Measurements from ENCODE around the gene NFATC2.

Gene NFATC2

GRCh38 chr20:51562027-51562331 is 19.5 kb upstream of the NFATC2 start (continued):
- no peak for TF ChIP-seq GFI1B (tag by site-specific recombination; IDR thresholded peaks at IDR 0.05)
- no peak for TF ChIP-seq ZNF529 (tag by site-specific recombination; IDR thresholded peaks at IDR 0.05; ENCODE audit: insufficient replicate concordance)
- no peak for TF ChIP-seq ZNF433 (tag by site-specific recombination; IDR thresholded peaks at IDR 0.05; ENCODE audit: low read depth)
- TF ChIP-seq KLF1 (tag by site-specific recombination; IDR thresholded peaks at IDR 0.05) = no peak
- 0 out of 2 replicates have a peak, but pooled peaks have one; percentile 67 for TF ChIP-seq ZNF341 (tag by site-specific recombination; IDR thresholded peaks at IDR 0.05; ENCODE audit: low read depth)
- no peak for TF ChIP-seq HOXC10 (CRISPR knock-in tag; IDR thresholded peaks at IDR 0.05)
- TF ChIP-seq ZNF692 (tag by site-specific recombination; IDR thresholded peaks at IDR 0.05) = peak; percentile 28; the same call in 1 of the 2 replicates
- no peak for TF ChIP-seq ZNF701 (tag by site-specific recombination; IDR thresholded peaks at IDR 0.05)
- TF ChIP-seq MYNN (tag by site-specific recombination; IDR thresholded peaks at IDR 0.05; ENCODE audit: borderline replicate concordance) = no peak
- TF ChIP-seq SP7 (tag by site-specific recombination; IDR thresholded peaks at IDR 0.05) = no peak
- TF ChIP-seq PRDM10 (tag by site-specific recombination; IDR thresholded peaks at IDR 0.05) = peak; percentile 80
- TF ChIP-seq ZNF404 (tag by site-specific recombination; IDR thresholded peaks at IDR 0.05) = no peak
- no peak for TF ChIP-seq YY1 (tag by site-specific recombination; IDR thresholded peaks at IDR 0.05)
- TF ChIP-seq ZBTB20 (tag by site-specific recombination; IDR thresholded peaks at IDR 0.05) = no peak

- H3K9me3 ChIP-seq (ENCODE audit: control insufficient read depth, insufficient read depth, low read depth, low read length) = no peaks in the 10 kb centered on the region
- POLR2A ChIA-PET = interaction anchor here (0.6 kb wide), 1 partner anchor 150 kb away, joined by 4 read pairs; no protein-coding TSS in a partner anchor
- H3K27ac ChIP-seq (ENCODE audit: extremely low read depth, low read depth, low read length) = no peak overlapping the region
- TF ChIP-seq ZFHX2 (tag by site-specific recombination; conservative IDR thresholded peaks at IDR 0.05) (peak; percentile 59), FEZF1 (tag by site-specific recombination; IDR thresholded peaks at IDR 0.05) (no peak)
- H3K4me1 ChIP-seq (ENCODE audit: control insufficient read depth, insufficient read depth, low read length) = peaks cover 12% of the 10 kb centered on the region
- H3K36me3 ChIP-seq (ENCODE audit: control insufficient read depth in 2 of 2, insufficient read depth in 1 of 2, low read length in 2 of 2) = no peaks in the 10 kb centered on the region
- CTCF ChIA-PET = no interaction called here
- H3K4me3 ChIP-seq (ENCODE audit: low read depth, low read length) = no peak overlapping the region
These were observed 18.2 kb upstream of the NFATC2 start for GRCh38 chr20:51560550-51561307.

- ChIA-PET CTCF (no interaction called here), POLR2A (interaction anchor here (0.6 kb wide), 1 partner anchor 150 kb away, joined by 4 read pairs; no protein-coding TSS in a partner anchor)
- Histone ChIP-seq H3K27ac (ENCODE audit: extremely low read depth, low read depth, low read length) (no peak overlapping the region), H3K36me3 (ENCODE audit: control insufficient read depth in 2 of 2, insufficient read depth in 1 of 2, low read length in 2 of 2) (no peaks in the 10 kb centered on the region), H3K9me3 (ENCODE audit: control insufficient read depth, insufficient read depth, low read depth, low read length) (no peaks in the 10 kb centered on the region), H3K4me1 (ENCODE audit: control insufficient read depth, insufficient read depth, low read length) (peaks cover 12% of the 10 kb centered on the region), H3K4me3 (ENCODE audit: low read depth, low read length) (no peak overlapping the region)
- TF ChIP-seq SETDB1 (IDR thresholded peaks at IDR 0.05; ENCODE audit: insufficient read length, low read length) (no peak), ZNF768 (tag by site-specific recombination; IDR thresholded peaks at IDR 0.05) (0 out of 2 replicates have a peak, but pooled peaks have one; percentile 56)
These were observed 17.5 kb upstream of the NFATC2 start for GRCh38 chr20:51560042-51560441.

All from HEK293 (cell line).